Spleen (tissue), 11 donors: Measurements from ENCODE around the gene ZKSCAN4. TPM values are rescaled to one million over a fixed set of nuclear protein-coding genes. Genes with fewer than 3 reads are reported as not detected.

Experiments used
- DNase-seq: peaks from one replicate; pipeline ENCODE4 v3.0.0-alpha.2; 2020
- H3K27ac ChIP-seq, 8 donors: fragments of 200-600 bp; sonication (generic) in 7 of 8; 1 replicate in 4 of 8; 2 replicates in 4 of 8; pipeline versions ENCODE4 v1.5.0 to v1.8.0; 2016 to 2021; ENCODE audit warnings: inconsistent platforms in 4 of 8, mild to moderate bottlenecking in 4 of 8, moderate library complexity in 1 of 8
- H3K27me3 ChIP-seq, 7 donors: fragments of 200-600 bp; sonication (generic) in 6 of 7; replicated peaks in 1 of 7; 1 replicate in 4 of 7; 2 replicates in 3 of 7; pipeline versions ENCODE4 v1.5.0 to v1.8.0; 2016 to 2021; ENCODE audit warnings: inconsistent platforms in 3 of 7, mild to moderate bottlenecking in 1 of 7
- H3K36me3 ChIP-seq, 6 donors: fragments of 200-600 bp; sonication (generic) in 5 of 6; 1 replicate in 4 of 6; 2 replicates in 2 of 6; pipeline versions ENCODE4 v1.5.0 to v1.8.0; 2016 to 2021; ENCODE audit warnings: inconsistent platforms in 2 of 6
- H3K4me1 ChIP-seq, 6 donors: fragments of 200-600 bp; sonication (generic) in 5 of 6; 1 replicate in 3 of 6; 2 replicates in 3 of 6; pipeline versions ENCODE4 v1.5.0 to v1.8.0; 2016 to 2021; ENCODE audit warnings: inconsistent platforms in 3 of 6
- H3K4me3 ChIP-seq, 8 donors: fragments of 200-600 bp; sonication (generic) in 7 of 8; 1 replicate in 4 of 8; 2 replicates in 4 of 8; pipeline versions ENCODE4 v1.5.0 to v1.8.0; 2016 to 2021; ENCODE audit warnings: inconsistent platforms in 4 of 8, mild to moderate bottlenecking in 4 of 8, moderate library complexity in 2 of 8
- H3K9me3 ChIP-seq, 8 donors: fragments of 200-600 bp; sonication (generic) in 7 of 8; 1 replicate in 4 of 8; 2 replicates in 4 of 8; pipeline versions ENCODE4 v1.5.0 to v1.8.0; 2016 to 2021; ENCODE audit warnings: inconsistent platforms in 4 of 8
- CTCF ChIP-seq, 11 experiments: fragments of 200-600 bp in 7 of 11; fragments of 450-650 bp in 4 of 11; sonication (generic) in 4 of 11; IDR thresholded peaks in 8 of 11; conservative IDR thresholded peaks in 3 of 11; 1 replicate in 7 of 11; 2 replicates in 4 of 11; pipeline versions ENCODE4 v1.4.0 to v1.8.0; 2016 to 2021; ENCODE audit warnings: antibody characterized with exemption in 11 of 11, inconsistent platforms in 4 of 11, mild to moderate bottlenecking in 1 of 11
- POLR2A ChIP-seq, 3 donors: fragments of 450-650 bp; IDR thresholded peaks; one replicate each; pipeline ENCODE4 v1.5.1; 2017; ENCODE audit warnings: antibody characterized with exemption in 3 of 3, mild to moderate bottlenecking in 1 of 3
- POLR2AphosphoS5 ChIP-seq, 3 donors: sonication (generic); formaldehyde crosslinking; IDR thresholded peaks; one replicate each; pipeline ENCODE4 v1.5.1; 2017; ENCODE audit warnings: antibody characterized with exemption in 3 of 3
- WGBS, 5 donors: extraction: QIAGEN DNeasy Blood & Tissue Kit in 3 of 5; methylation state at CpG; one replicate each; pipeline versions ENCODE4 v1.1.5 to v1.1.7; 2013 to 2018; 5-methylcytosine and 5-hydroxymethylcytosine counted together
- intact Hi-C: fragments of 100-400 bp; cut with DNase I; formaldehyde crosslinking; loops from one replicate; pipeline ENCODE4 v1.15.0; 2023; ENCODE audit warnings: low total_unique reads
- polyA plus RNA-seq, 3 donors: library from polyadenylated mRNA; stranded (reverse); fragments of 200-250 nt; gene quantifications; one replicate each; pipeline ENCODE4 v1.2.1, GENCODE V29; 2013
- total RNA-seq, 7 donors: library from RNA; depleted of rRNA in 3 of 7; stranded (reverse); fragments of >200 nt in 3 of 7; fragmentation: NEBNext Ultra II Directional in 4 of 7; extraction: Animal tissue kit (Norgen Biotek cat#: 25700) in 4 of 7; gene quantifications; one replicate each; pipeline versions ENCODE4 v1.1.0 to v1.2.1, GENCODE V29; 2016 to 2021
- donor health status: healthy with polysubstance abuse.
- donor health status: DM: no; HTN: no; CAD: no; lungs with moderate emphysema.
- donor health status: DM: no; HTN: no; CAD: no.
- donor health status: Bipolar disorder and iron deficiency.
- donor health status: healthy.
- donor health status: DM: no; HTN: no; CAD: no.
- donor health status: DM: yes; HTN: yes; CAD: no.

The ZKSCAN4 gene
- total and polyA plus RNA-seq, 10 donors = 5.2 to 13.7 (median 11.0) TPM

GRCh38 chr6:28211840-28212509 lies 40.1 kb downstream of the ZKSCAN4 start:
- TF ChIP-seq CTCF (IDR thresholded peaks at IDR 0.05 in 8 of 11, conservative IDR thresholded peaks at IDR 0.05 in 3 of 11) = no peak
- TF ChIP-seq POLR2A (IDR thresholded peaks at IDR 0.05) = no peak
- TF ChIP-seq POLR2AphosphoS5 (IDR thresholded peaks at IDR 0.05) = no peak
- peak overlapping the region in 5 of 8 donors; percentile 1 to 47 (median 16) for H3K4me3 ChIP-seq
- H3K27ac ChIP-seq = peak overlapping the region in 5 of 8 donors; percentile 5 to 57 (median 47)
- H3K9me3 ChIP-seq = peaks cover 0 to 11% (median 0%) of the 10 kb centered on the region in 8 donors
- intact Hi-C loops = no loop called here
- 6 to 11% (median 8%) methylated on average over 16 of the region's 16 CpGs for WGBS, 5 donors
- H3K27me3 ChIP-seq = peaks cover 7 to 96% (median 82%) of the 10 kb centered on the region in 7 donors
- H3K36me3 ChIP-seq = no peaks in the 10 kb centered on the region
- DNase-seq = no peak
- H3K4me1 ChIP-seq = peaks cover 7 to 31% (median 27%) of the 10 kb centered on the region in 6 donors

GRCh38 chr6:28209753-28210535 lies 42.1 kb downstream of the ZKSCAN4 start:
- TF ChIP-seq POLR2AphosphoS5 (IDR thresholded peaks at IDR 0.05) (no peak), POLR2A (IDR thresholded peaks at IDR 0.05) (no peak), CTCF (IDR thresholded peaks at IDR 0.05 in 8 of 11, conservative IDR thresholded peaks at IDR 0.05 in 3 of 11) (no peak)
- 29 to 43% (median 38%) methylated on average over 7 of the region's 7 CpGs for WGBS, 5 donors
- no peak for DNase-seq
- peaks cover 7 to 100% (median 94%) of the 10 kb centered on the region in 7 donors for H3K27me3 ChIP-seq
- H3K36me3 ChIP-seq = no peaks in the 10 kb centered on the region
- H3K4me3 ChIP-seq = no peak overlapping the region
- intact Hi-C loops = no loop called here
- peaks cover 0 to 16% (median 0%) of the 10 kb centered on the region in 8 donors for H3K9me3 ChIP-seq
- H3K4me1 ChIP-seq = peaks cover 7 to 33% (median 27%) of the 10 kb centered on the region in 6 donors
- H3K27ac ChIP-seq = no peak overlapping the region

GRCh38 chr6:28208111-28208659 lies 43.9 kb downstream of the ZKSCAN4 start:
- Histone ChIP-seq H3K4me1 (peaks cover 7 to 33% (median 27%) of the 10 kb centered on the region in 6 donors), H3K27me3 (peaks cover 6 to 100% (median 83%) of the 10 kb centered on the region in 7 donors), H3K4me3 (peak overlapping the region in 6 of 8 donors; percentile 4 to 58 (median 24)), H3K27ac (peak overlapping the region in 3 of 8 donors; percentile 20 to 37 (median 29)), H3K36me3 (no peaks in the 10 kb centered on the region), H3K9me3 (peaks cover 0 to 33% (median 12%) of the 10 kb centered on the region in 8 donors)
- intact Hi-C loops = no loop called here
- 5 to 11% (median 7%) methylated on average over 23 of the region's 23 CpGs for WGBS, 5 donors
- no peak for DNase-seq
- TF ChIP-seq POLR2AphosphoS5 (IDR thresholded peaks at IDR 0.05) (no peak), POLR2A (IDR thresholded peaks at IDR 0.05) (no peak)

DNA sequence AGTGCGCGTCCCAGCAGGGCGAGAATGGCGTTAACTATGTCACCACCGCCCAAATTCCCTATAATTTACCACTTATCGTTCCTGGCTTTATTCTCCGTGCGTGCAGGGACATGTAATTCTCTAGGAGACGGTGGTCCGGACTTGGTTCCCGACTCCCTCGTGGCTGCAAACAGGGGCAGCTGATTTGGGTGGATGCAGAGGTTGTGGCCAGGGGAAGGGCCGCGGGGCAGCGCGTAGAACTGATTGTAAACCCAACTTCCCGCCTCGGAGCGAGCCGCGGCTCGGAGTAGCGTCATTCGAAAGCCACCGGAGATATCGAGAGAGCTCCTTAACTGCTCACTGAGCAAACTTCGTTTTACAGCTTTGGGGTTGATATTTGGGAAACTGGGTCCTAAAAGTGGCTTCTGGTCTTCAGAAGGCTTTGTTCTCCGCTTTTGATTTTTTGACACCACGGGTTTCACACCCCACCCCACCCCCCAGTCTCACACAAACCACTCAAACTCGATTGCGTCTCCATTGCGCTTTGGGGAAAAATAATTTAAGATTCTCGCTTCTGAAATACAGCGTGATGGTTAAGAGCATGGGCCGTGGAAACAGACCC lies 44.5 kb downstream of the ZKSCAN4 start:
- H3K27ac ChIP-seq = peak overlapping the region in 3 of 8 donors; percentile 20 to 37 (median 29)
- DNase-seq = peak; percentile 79
- TF ChIP-seq CTCF (IDR thresholded peaks at IDR 0.05 in 8 of 11, conservative IDR thresholded peaks at IDR 0.05 in 3 of 11) = no peak
- no peak for TF ChIP-seq POLR2A (IDR thresholded peaks at IDR 0.05)
- TF ChIP-seq POLR2AphosphoS5 (IDR thresholded peaks at IDR 0.05) = peak in 2 of 3 donors; percentile 44 to 49

More for the DNA sequence above, 44.5 kb downstream of the ZKSCAN4 start:
- Histone ChIP-seq H3K4me3 (peak overlapping the region in 6 of 8 donors; percentile 4 to 58 (median 24)), H3K4me1 (peaks cover 6 to 28% (median 22%) of the 10 kb centered on the region in 6 donors), H3K9me3 (peaks cover 0 to 36% (median 13%) of the 10 kb centered on the region in 8 donors), H3K27me3 (peaks cover 4 to 100% (median 77%) of the 10 kb centered on the region in 7 donors), H3K36me3 (no peaks in the 10 kb centered on the region)
- intact Hi-C loops = no loop called here
- 1 to 3% (median 2%) methylated on average over 19 to 35 of the region's 35 CpGs for WGBS, 5 donors
